C4-2B (cell line): ENCODE measurements around the gene SPTSSB.

Source experiments
- CTCF ChIP-seq: fragments of 450-650 bp; conservative IDR thresholded peaks from 2 replicates; pipeline ENCODE4 v1.5.1; 2017; ENCODE audit warnings: mild to moderate bottlenecking
- ZFX ChIP-seq: fragments of 450-650 bp; IDR thresholded peaks from 2 replicates; pipeline ENCODE4 v1.6.1; 2017

GRCh38 chr3:161339517-161340500, 31.5 kb downstream of the SPTSSB start:
- TF ChIP-seq CTCF, result no peak
- TF ChIP-seq ZFX, result no peak
